K562 (cell line): Measurements from ENCODE around the gene CDK1. TPM values are rescaled to one million over a fixed set of nuclear protein-coding genes. Genes with fewer than 3 reads are reported as not detected.

ENCODE experiments used
- CAMTA2 ChIP-seq: fragments of 250-450 bp; sonication (Bioruptor Pico); conservative IDR thresholded peaks from 2 replicates; pipeline ENCODE4 v1.5.1; 2022
- CREB5 ChIP-seq: fragments of 250-450 bp; sonication (Bioruptor Pico); IDR thresholded peaks from 2 replicates; pipeline ENCODE4 v1.5.0; 2020; ENCODE audit warnings: mild to moderate bottlenecking
- ELF1 ChIP-seq: fragments of 200-800 bp; sonication (Bioruptor generic); IDR thresholded peaks from 2 replicates; pipeline ENCODE4 v1.6.1; 2016; ENCODE audit warnings: missing genetic modification characterization, missing compliant biosample characterization
- ELF2 ChIP-seq: fragments of 250-450 bp; sonication (Bioruptor Pico); IDR thresholded peaks from 2 replicates; pipeline ENCODE4 v1.5.0; 2021; ENCODE audit warnings: mild to moderate bottlenecking
- ELK3 ChIP-seq: fragments of 450-650 bp; formaldehyde crosslinking; IDR thresholded peaks from 2 replicates; pipeline ENCODE4 v1.4.0; 2020; ENCODE audit warnings: mild to moderate bottlenecking
- FOS ChIP-seq: IDR thresholded peaks from 3 replicates; pipeline ENCODE4 v1.6.1; 2011; ENCODE audit not compliant: insufficient read length; ENCODE audit errors: extremely low read depth
- GTF2A2 ChIP-seq: IDR thresholded peaks from 2 replicates; pipeline ENCODE4 v1.6.1; 2016; ENCODE audit warnings: mild to moderate bottlenecking, missing genetic modification characterization, missing compliant biosample characterization
- HDAC3 ChIP-seq: fragments of 450-650 bp; IDR thresholded peaks from 2 replicates; pipeline ENCODE4 v1.6.1; 2018; ENCODE audit warnings: borderline replicate concordance, mild to moderate bottlenecking, moderate library complexity; ENCODE audit not compliant: partially characterized antibody
- MAZ ChIP-seq, 2 experiments: fragments of 450-650 bp in 1 of 2; sonication (generic) in 1 of 2; formaldehyde crosslinking; IDR thresholded peaks in 1 of 2; conservative IDR thresholded peaks in 1 of 2; 2 replicates each; pipeline versions ENCODE4 v1.4.0 to v1.5.0; 2020; ENCODE audit warnings: mild to moderate bottlenecking in 1 of 2, missing genetic modification reagents in 1 of 2
- PURB ChIP-seq: sonication (generic); formaldehyde crosslinking; IDR thresholded peaks from 2 replicates; pipeline ENCODE4 v1.9.0; 2021; ENCODE audit warnings: low read depth, mild to moderate bottlenecking, missing genetic modification reagents
- SMARCC2 ChIP-seq: fragments of 450-650 bp; IDR thresholded peaks from 2 replicates; pipeline ENCODE4 v1.6.1; 2017; ENCODE audit warnings: antibody characterized with exemption, moderate library complexity, mild to moderate bottlenecking, low read depth
- SNRNP70 ChIP-seq: fragments of 200-400 bp; formaldehyde crosslinking; optimal IDR thresholded peaks from 2 replicates; pipeline ENCODE3; 2017; ENCODE audit warnings: low read depth, low read length
- ZBTB49 ChIP-seq: sonication (generic); formaldehyde crosslinking; IDR thresholded peaks from 2 replicates; pipeline ENCODE4 v1.8.0; 2022; ENCODE audit warnings: missing genetic modification reagents, mild to moderate bottlenecking, borderline replicate concordance
- ZNF445 ChIP-seq: fragments of 250-450 bp; sonication (Bioruptor Pico); IDR thresholded peaks from 2 replicates; pipeline ENCODE4 v1.4.0; 2020; ENCODE audit warnings: low read depth, mild to moderate bottlenecking, moderate library complexity
- ZNF518B ChIP-seq: fragments of 250-450 bp; sonication (Bioruptor Pico); IDR thresholded peaks from 2 replicates; pipeline ENCODE4 v1.5.0; 2021; ENCODE audit warnings: mild to moderate bottlenecking, moderate library complexity
- ZZZ3 ChIP-seq: fragments of 450-650 bp; IDR thresholded peaks from 2 replicates; pipeline ENCODE4 v1.6.1; 2016; ENCODE audit warnings: antibody characterized with exemption, mild to moderate bottlenecking, moderate library complexity
- polyA plus RNA-seq, 8 experiments: library from polyadenylated mRNA; depleted of rRNA in 4 of 8; stranded (reverse) in 5 of 8; unstranded in 3 of 8; fragments of >200 nt; fragmentation: Nextera tagmentation in 2 of 8; fragmentation: Illumina TruSeq in 1 of 8; extraction: Ambion mirVana in 2 of 8; extraction: Trizol in 1 of 8; gene quantifications; 2 replicates each; pipeline versions ENCODE4 v1.2.1 to v1.2.3, GENCODE V29; 2011 to 2014; ENCODE audit warnings: inconsistent platforms in 1 of 8, missing spikeins in 1 of 8
- total RNA-seq, 7 experiments: library from RNA; depleted of rRNA in 6 of 7; stranded (reverse); fragments of >200 nt in 6 of 7; fragmentation: Illumina TruSeq in 2 of 7; extraction: Trizol in 2 of 7; gene quantifications; 2 replicates each; pipeline versions ENCODE4 v1.2.1 to v1.2.3, GENCODE V29; 2011 to 2021; ENCODE audit warnings: low replicate concordance in 1 of 7

CDK1 gene
- total and polyA plus RNA-seq, 9 of the 15 experiments (the other 6 are each of a cell fraction or from before 2014, with no cell fraction given), result 156 to 685 (median 236) TPM

- no peak for TF ChIP-seq ZNF445
- TF ChIP-seq SMARCC2, result 0 out of 2 replicates have a peak, but pooled peaks have one; percentile 34
- peak; percentile 30; the same call in 1 of the 2 replicates for TF ChIP-seq ELF2
- no peak for TF ChIP-seq GTF2A2 (tag)
- TF ChIP-seq ZZZ3, result no peak
- TF ChIP-seq ELF1 (tag), result no peak
- TF ChIP-seq ELK3 (CRISPR knock-in tag), result no peak
- no peak for TF ChIP-seq CREB5 (CRISPR knock-in tag)
- TF ChIP-seq PURB (CRISPR knock-in tag), result no peak
- TF ChIP-seq ZBTB49, result no peak
- TF ChIP-seq FOS, result no peak
- TF ChIP-seq HDAC3, result peak; percentile 27
- TF ChIP-seq MAZ (CRISPR knock-in tag; conservative IDR thresholded peaks at IDR 0.05 in 1 of 2, IDR thresholded peaks at IDR 0.05 in 1 of 2), result no peak
- no peak for TF ChIP-seq ZNF518B
- TF ChIP-seq CAMTA2, result no peak
- TF ChIP-seq SNRNP70, result no peak
Observed at GRCh38 chr10:60777696-60778213, 523 bp upstream of the CDK1 start (continued).
